Mesodermal cell (in vitro differentiated cells): ENCODE results near the gene SYNPO2L.
"Not testable (repeated sequence)": the region's sequence is repeated elsewhere in the genome, so short reads cannot be mapped to it uniquely, and the experiment has no call there.

Experiments used
- H3K27ac ChIP-seq: 2 replicates; pipeline ENCODE4 v1.7.0; 2013; ENCODE audit warnings: mild to moderate bottlenecking, low read depth, low read length, moderate library complexity; ENCODE audit not compliant: severe bottlenecking
- H3K36me3 ChIP-seq: 2 replicates; pipeline ENCODE4 v1.7.1; 2013; ENCODE audit warnings: mild to moderate bottlenecking, low read length, moderate library complexity; ENCODE audit not compliant: control insufficient read depth, insufficient read depth
- H3K4me1 ChIP-seq: one replicate; pipeline ENCODE4 v1.7.1; 2013; ENCODE audit warnings: mild to moderate bottlenecking, low read length; ENCODE audit not compliant: insufficient read depth, control insufficient read depth, poor library complexity, severe bottlenecking
- H3K4me3 ChIP-seq: 2 replicates; pipeline ENCODE4 v1.7.0; 2013; ENCODE audit warnings: low read length, control low read depth, mild to moderate bottlenecking; ENCODE audit not compliant: insufficient read depth, poor library complexity, severe bottlenecking; ENCODE audit errors: extremely low read depth
- H3K9me3 ChIP-seq: 2 replicates; pipeline ENCODE4 v1.7.1; 2013; ENCODE audit warnings: mild to moderate bottlenecking, low read length, moderate library complexity; ENCODE audit not compliant: control insufficient read depth
- WGBS, 2 experiments: methylation state at CpG; one replicate each; pipeline ENCODE4 v1.1.5; 2013; ENCODE audit warnings: missing lambda C conversion rate in 2 of 2; ENCODE audit not compliant: insufficient coverage in 2 of 2; 5-methylcytosine and 5-hydroxymethylcytosine counted together

The SYNPO2L gene

DNA sequence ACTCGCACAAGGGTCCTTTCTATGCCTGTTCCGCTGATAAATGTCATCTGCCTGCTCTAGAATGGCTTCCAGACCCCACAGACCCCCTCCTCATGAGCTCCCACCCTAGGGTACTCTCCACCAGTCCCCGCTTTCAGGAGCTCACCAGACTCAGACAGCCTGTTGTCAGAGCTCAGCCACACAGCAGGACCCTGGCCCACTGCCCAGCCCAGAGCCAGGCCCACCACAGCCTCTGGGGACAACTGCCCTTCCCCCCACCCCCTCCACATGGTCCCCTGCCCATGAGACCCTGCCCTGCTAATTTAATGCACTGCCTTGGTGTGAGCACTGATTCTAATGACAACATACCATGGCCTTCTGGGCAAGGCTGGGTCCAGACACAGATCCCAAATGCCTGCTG lies 9.8 kb upstream of the SYNPO2L start:
- H3K9me3 ChIP-seq, H3K27ac ChIP-seq, H3K36me3 ChIP-seq, H3K4me3 ChIP-seq: not testable (repeated sequence)
- WGBS, 2 experiments = 88 to 92% methylated on average over 1 to 2 of the region's 3 CpGs
- H3K4me1 ChIP-seq = peaks cover 13% of the 10 kb centered on the region

- H3K4me1 ChIP-seq = peaks cover 17% of the 10 kb centered on the region
- H3K36me3 ChIP-seq, H3K27ac ChIP-seq, H3K9me3 ChIP-seq, H3K4me3 ChIP-seq: not testable (repeated sequence)
- whole genome bisulfite sequencing, 2 experiments = 94 to 98% methylated on average over 11 to 13 of the region's 13 CpGs
Measured at GRCh38 chr10:73664156-73665040, 8.6 kb upstream of the SYNPO2L start.

GRCh38 chr10:73663621-73664020 lies 7.8 kb upstream of the SYNPO2L start:
- WGBS, 2 experiments = 93 to 100% methylated on average over 1 to 9 of the region's 10 CpGs
- H3K9me3 ChIP-seq, H3K36me3 ChIP-seq, H3K27ac ChIP-seq, H3K4me3 ChIP-seq: not testable (repeated sequence)
- H3K4me1 ChIP-seq = peaks cover 17% of the 10 kb centered on the region

GRCh38 chr10:73662705-73663104 lies 6.9 kb upstream of the SYNPO2L start:
- 89 to 95% methylated on average over 3 to 7 of the region's 7 CpGs for WGBS, 2 experiments
- H3K36me3 ChIP-seq, H3K27ac ChIP-seq, H3K9me3 ChIP-seq, H3K4me3 ChIP-seq: not testable (repeated sequence)
- peaks cover 17% of the 10 kb centered on the region for H3K4me1 ChIP-seq

- H3K9me3 ChIP-seq = no peaks in the 10 kb centered on the region
- H3K4me3 ChIP-seq = no peak overlapping the region
- peaks cover 28% of the 10 kb centered on the region for H3K4me1 ChIP-seq
- 86 to 96% methylated on average over 5 to 11 of the region's 12 CpGs for WGBS, 2 experiments
- no peaks in the 10 kb centered on the region for H3K36me3 ChIP-seq
- H3K27ac ChIP-seq = no peak overlapping the region
Measured at GRCh38 chr10:73655257-73655989, 406 bp downstream of the SYNPO2L start.

DNA sequence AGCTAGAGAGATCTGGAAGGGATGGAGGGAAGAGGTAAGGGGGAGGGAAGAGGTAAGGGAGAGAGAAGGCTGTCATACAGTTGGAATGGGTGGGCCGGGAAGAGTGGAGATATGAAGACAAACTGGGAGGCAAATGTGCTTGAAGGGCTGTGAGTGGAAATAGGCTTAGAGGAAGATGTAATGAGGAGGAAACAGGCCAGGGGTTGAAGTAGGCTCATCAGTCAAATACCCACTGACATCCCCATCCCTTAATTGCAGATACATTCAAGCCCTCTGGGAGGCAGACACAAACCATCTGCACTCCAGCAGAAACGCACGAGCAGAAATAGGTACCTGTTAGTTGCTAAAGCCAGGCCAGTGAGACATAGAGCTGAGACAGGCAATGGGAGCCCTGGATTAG lies 2.1 kb downstream of the SYNPO2L start:
- Histone ChIP-seq H3K4me3 (no peak overlapping the region), H3K27ac (no peak overlapping the region), H3K36me3 (no peaks in the 10 kb centered on the region), H3K9me3 (no peaks in the 10 kb centered on the region), H3K4me1 (peaks cover 41% of the 10 kb centered on the region)
- WGBS, 2 experiments = 53 to 70% methylated on average over 3 of the region's 3 CpGs

DNA sequence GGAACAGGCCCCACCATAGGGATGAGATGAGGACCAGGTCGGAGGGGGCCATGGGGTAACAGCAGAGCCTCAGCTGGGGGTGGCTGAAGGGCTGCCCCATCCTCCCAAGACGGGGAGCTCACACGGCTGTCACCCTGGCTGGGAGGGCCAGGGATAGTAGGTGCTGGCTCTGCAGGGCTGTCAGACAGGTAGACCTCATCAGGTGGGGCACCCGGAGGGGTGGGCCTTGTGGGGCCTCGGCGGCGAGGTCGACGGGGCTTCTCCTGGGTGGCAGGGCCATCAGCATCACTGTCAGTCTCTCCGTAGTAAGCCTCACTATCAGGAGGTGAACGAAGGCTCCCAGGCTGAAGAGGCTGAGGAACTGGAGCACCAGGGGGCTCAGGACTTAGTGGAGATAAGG lies 2.6 kb downstream of the SYNPO2L start:
- Histone ChIP-seq H3K36me3 (no peaks in the 10 kb centered on the region), H3K4me3 (no peak overlapping the region), H3K9me3 (no peaks in the 10 kb centered on the region), H3K4me1 (peaks cover 44% of the 10 kb centered on the region), H3K27ac (no peak overlapping the region)
- 94 to 96% methylated on average over 9 to 11 of the region's 11 CpGs for WGBS, 2 experiments

GRCh38 chr10:73650537-73651331 lies 5.1 kb downstream of the SYNPO2L start:
- peaks cover 59% of the 10 kb centered on the region for H3K4me1 ChIP-seq
- H3K27ac ChIP-seq = peak overlapping the region; percentile 96
- no peaks in the 10 kb centered on the region for H3K36me3 ChIP-seq
- H3K9me3 ChIP-seq = no peaks in the 10 kb centered on the region
- WGBS, 2 experiments = 94 to 100% methylated on average over 1 to 2 of the region's 5 CpGs
- H3K4me3 ChIP-seq = peak overlapping the region; percentile 21

GRCh38 chr10:73649876-73650536 lies 5.8 kb downstream of the SYNPO2L start:
- Histone ChIP-seq H3K4me1 (peaks cover 60% of the 10 kb centered on the region), H3K9me3 (no peaks in the 10 kb centered on the region), H3K36me3 (no peaks in the 10 kb centered on the region), H3K27ac (peak overlapping the region; percentile 96), H3K4me3 (peak overlapping the region; percentile 24)
- WGBS, 2 experiments = 82 to 83% methylated on average over 1 to 3 of the region's 6 CpGs
